ENCODE results near the gene INAFM2.

DNA sequence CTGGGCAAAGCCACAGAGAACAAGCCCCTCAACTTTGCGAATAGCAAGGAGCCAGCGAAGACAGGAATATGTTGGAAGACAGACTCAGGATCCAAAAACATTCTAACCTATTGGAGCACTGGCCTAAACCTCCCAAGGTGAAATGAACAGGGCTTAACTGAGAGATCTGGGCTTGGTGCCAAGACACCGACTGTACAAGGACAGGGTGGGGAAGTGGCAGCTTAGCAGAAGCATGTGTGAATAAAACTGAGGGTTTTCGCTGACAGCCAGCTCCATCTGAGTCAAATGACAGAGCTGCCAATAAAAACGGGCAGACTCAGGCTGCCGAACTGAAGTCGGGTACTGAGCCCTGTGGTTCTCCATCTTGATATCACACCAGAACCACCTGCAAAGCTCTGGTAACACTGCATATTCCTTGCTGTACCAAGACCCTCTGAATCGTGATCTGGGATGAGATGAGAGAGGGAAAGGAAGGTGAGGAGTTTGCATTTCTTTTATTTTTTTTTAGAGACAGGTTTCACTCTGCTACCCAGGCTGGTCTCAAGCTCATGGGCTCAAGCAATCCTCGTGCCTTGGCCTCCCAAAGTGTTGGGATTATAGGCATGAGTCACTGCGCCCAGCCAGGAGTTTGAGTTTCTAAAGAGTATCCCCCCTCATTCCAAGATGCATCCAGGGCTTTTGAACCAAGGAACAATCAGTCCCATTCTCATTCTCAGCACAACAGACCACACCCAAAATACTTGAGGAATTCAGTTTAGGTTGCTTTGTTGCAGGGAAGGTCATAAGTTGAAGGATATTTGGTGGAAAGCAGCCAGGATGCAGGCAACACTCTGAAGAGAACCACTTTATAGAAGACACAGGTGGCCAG lies 9.7 kb upstream of the INAFM2 start:
- no peak for TF ChIP-seq FOXM1 (IDR thresholded peaks at IDR 0.05; ENCODE audit: borderline replicate concordance)
- TF ChIP-seq L3MBTL2 (conservative IDR thresholded peaks at IDR 0.05) = no peak
- no peak for TF ChIP-seq BHLHE40 (IDR thresholded peaks at IDR 0.05; ENCODE audit: borderline replicate concordance)
- TF ChIP-seq TARDBP (IDR thresholded peaks at IDR 0.05) = no peak
- TF ChIP-seq, protein P1, sequence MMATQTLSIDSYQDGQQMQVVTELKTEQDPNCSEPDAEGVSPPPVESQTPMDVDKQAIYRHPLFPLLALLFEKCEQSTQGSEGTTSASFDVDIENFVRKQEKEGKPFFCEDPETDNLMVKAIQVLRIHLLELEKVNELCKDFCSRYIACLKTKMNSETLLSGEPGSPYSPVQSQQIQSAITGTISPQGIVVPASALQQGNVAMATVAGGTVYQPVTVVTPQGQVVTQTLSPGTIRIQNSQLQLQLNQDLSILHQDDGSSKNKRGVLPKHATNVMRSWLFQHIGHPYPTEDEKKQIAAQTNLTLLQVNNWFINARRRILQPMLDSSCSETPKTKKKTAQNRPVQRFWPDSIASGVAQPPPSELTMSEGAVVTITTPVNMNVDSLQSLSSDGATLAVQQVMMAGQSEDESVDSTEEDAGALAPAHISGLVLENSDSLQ (IDR thresholded peaks at IDR 0.05) = peak; percentile 21; the same call in 1 of the 2 replicates
- TF ChIP-seq ZNF384 (IDR thresholded peaks at IDR 0.05) = no peak
- TF ChIP-seq ARNT (IDR thresholded peaks at IDR 0.05) = no peak
- TF ChIP-seq FOXK2 (IDR thresholded peaks at IDR 0.05) = no peak

Data from HEK293T (cell line).